ENCODE data around the gene PIAS4.
A peak's percentile ranks its signal among the peaks of the same experiment; 100 is the strongest.

PIAS4 gene

GRCh38 chr19:4060621-4061177 is 53.2 kb downstream of the PIAS4 start:
- DNase-seq, result no peak

- no peak for DNase-seq
Measured at GRCh38 chr19:4061178-4061682, 53.7 kb downstream of the PIAS4 start.

GRCh38 chr19:4061683-4062418 is 54.3 kb downstream of the PIAS4 start:
- DNase-seq, result no peak

- DNase-seq, result no peak
Measured at GRCh38 chr19:4062419-4063368, 55.2 kb downstream of the PIAS4 start.

- no peak for DNase-seq
Measured at GRCh38 chr19:4063369-4064148, 56.0 kb downstream of the PIAS4 start.

GRCh38 chr19:4064149-4064495 is 56.6 kb downstream of the PIAS4 start:
- DNase-seq, result no peak

GRCh38 chr19:4064496-4065260 is 57.1 kb downstream of the PIAS4 start:
- DNase-seq, result no peak

GRCh38 chr19:4065430-4066175 is 58.1 kb downstream of the PIAS4 start:
- peak; percentile 95 for DNase-seq

- DNase-seq, result no peak
Measured at GRCh38 chr19:4066176-4066606, 58.7 kb downstream of the PIAS4 start.

GRCh38 chr19:4066682-4067395 is 59.3 kb downstream of the PIAS4 start, which contains the start of gene ZBTB7A:
TSS of gene ZBTB7A (minus strand) at chr19:4066899. CDS start at chr19:4055232, 11,667 bp downstream.
- DNase-seq, result peak; percentile 15

- no peak for DNase-seq
Measured at GRCh38 chr19:4067396-4068046, 60.0 kb downstream of the PIAS4 start.

GRCh38 chr19:4068047-4068966 is 60.8 kb downstream of the PIAS4 start:
- DNase-seq, result no peak

- no peak for DNase-seq
Measured at GRCh38 chr19:4069331-4069959, 61.9 kb downstream of the PIAS4 start.

GRCh38 chr19:4071610-4072009 is 64.1 kb downstream of the PIAS4 start:
- DNase-seq, result no peak

- no peak for DNase-seq
Measured at GRCh38 chr19:4075373-4075772, 67.8 kb downstream of the PIAS4 start.

GRCh38 chr19:4077007-4077374 is 69.5 kb downstream of the PIAS4 start:
- DNase-seq, result no peak

GRCh38 chr19:4077800-4078684 is 70.5 kb downstream of the PIAS4 start:
- DNase-seq, result no peak
